H1 (cell line): ENCODE results near the gene KIF11. TPM values are rescaled to one million over a fixed set of nuclear protein-coding genes. Genes with fewer than 3 reads are reported as not detected.

ENCODE experiments used
- CTCF ChIA-PET: fragments of 300-600 bp; sonication (Branson Sonifier 250); formaldehyde crosslinking; loops from one replicate; lab custom pipeline; 2021; ENCODE audit not compliant: partially characterized antibody; lab: Charles Lee
- POLR2A ChIA-PET: fragments of 300-600 bp; sonication (Branson Sonifier 250); formaldehyde crosslinking; loops from one replicate; lab custom pipeline; 2021; ENCODE audit warnings: inconsistent platforms; ENCODE audit not compliant: partially characterized antibody; lab: Charles Lee
- DNase-seq, 2 experiments: peaks; one replicate each; pipeline versions ENCODE4 v3.0.0 to v3.0.0-alpha.2; 2010 to 2022; ENCODE audit warnings: low spot score in 2 of 2, low read depth in 1 of 2, mixed read lengths in 1 of 2
- FAIRE-seq: peaks from 2 replicates; lab custom pipeline; 2011; peaks lifted over from hg19 to GRCh38; lab: Jason Lieb, UNC
- H2AFZ ChIP-seq: 2 replicates; pipeline ENCODE4 v1.8.1; 2012; ENCODE audit warnings: low read length, inconsistent platforms
- H2AK5ac ChIP-seq: 2 replicates; pipeline ENCODE4 v1.6.1; 2013; ENCODE audit warnings: low read depth, low read length
- H2BK120ac ChIP-seq: replicated peaks from 2 replicates; pipeline ENCODE3; 2013; ENCODE audit warnings: low read depth, low read length, inconsistent platforms
- H2BK12ac ChIP-seq: 2 replicates; pipeline ENCODE4 v1.6.1; 2013; ENCODE audit warnings: low read depth, low read length
- H2BK15ac ChIP-seq: 2 replicates; pipeline ENCODE4 v1.6.1; 2013; ENCODE audit warnings: low read length
- H2BK20ac ChIP-seq: 2 replicates; pipeline ENCODE4 v1.6.1; 2013; ENCODE audit warnings: low read length
- H2BK5ac ChIP-seq: 2 replicates; pipeline ENCODE4 v1.6.1; 2013; ENCODE audit warnings: low read depth, low read length
- H3K14ac ChIP-seq: 2 replicates; pipeline ENCODE4 v1.6.1; 2013; ENCODE audit warnings: inconsistent platforms; ENCODE audit not compliant: insufficient read length
- H3K18ac ChIP-seq: 2 replicates; pipeline ENCODE4 v1.6.1; 2013; ENCODE audit warnings: low read length; ENCODE audit errors: extremely low read depth
- H3K23ac ChIP-seq: 2 replicates; pipeline ENCODE4 v1.6.1; 2013; ENCODE audit warnings: inconsistent platforms; ENCODE audit not compliant: insufficient read length
- H3K23me2 ChIP-seq: 2 replicates; pipeline ENCODE4 v1.6.1; 2013; ENCODE audit warnings: low read depth, low read length
- H3K27ac ChIP-seq: 2 replicates; pipeline ENCODE4 v1.6.1; 2011; ENCODE audit warnings: low read depth, low read length, inconsistent platforms
- H3K27me3 ChIP-seq, 4 experiments: replicated peaks in 1 of 4; 1 replicate in 1 of 4; 2 replicates in 3 of 4; pipeline versions ENCODE4 v1.6.1 to v1.8.1; 2011 to 2013; ENCODE audit warnings: low read length in 3 of 4, mild to moderate bottlenecking in 3 of 4, inconsistent platforms in 2 of 4, mixed read lengths in 2 of 4, moderate library complexity in 1 of 4; ENCODE audit not compliant: control insufficient read depth in 3 of 4, insufficient read depth in 3 of 4; ENCODE audit errors: extremely low read depth in 1 of 4
- H3K36me3 ChIP-seq, 4 experiments: 2 replicates each; pipeline versions ENCODE4 v1.6.1 to v1.8.1; 2011 to 2013; ENCODE audit warnings: mild to moderate bottlenecking in 4 of 4, low read length in 3 of 4, moderate library complexity in 2 of 4, control low read depth in 1 of 4, inconsistent platforms in 1 of 4; ENCODE audit not compliant: insufficient read depth in 4 of 4, control insufficient read depth in 2 of 4
- H3K4ac ChIP-seq: replicated peaks from 2 replicates; pipeline ENCODE3; 2013; ENCODE audit warnings: low read length, low read depth, mixed read lengths, inconsistent platforms; ENCODE audit not compliant: insufficient read length
- H3K4me1 ChIP-seq, 4 experiments: replicated peaks in 1 of 4; 1 replicate in 1 of 4; 2 replicates in 3 of 4; pipeline versions ENCODE4 v1.6.1 to v1.8.1; 2011 to 2013; ENCODE audit warnings: low read length in 3 of 4, inconsistent platforms in 2 of 4, mixed read lengths in 1 of 4; ENCODE audit not compliant: insufficient read depth in 4 of 4, control insufficient read depth in 3 of 4
- H3K4me2 ChIP-seq, 2 experiments: 2 replicates each; pipeline versions ENCODE4 v1.6.1 to v1.8.1; 2011 to 2013; ENCODE audit warnings: low read depth in 2 of 2, low read length in 2 of 2, control low read depth in 1 of 2, inconsistent platforms in 1 of 2, mild to moderate bottlenecking in 1 of 2; ENCODE audit not compliant: insufficient read depth in 1 of 2
- H3K4me3 ChIP-seq, 4 experiments: fragments of 200-600, 300-600 bp in 1 of 4; sonication (generic), shearing (Covaris generic), sonication (Bioruptor Twin) in 1 of 4; 2 replicates each; pipeline versions ENCODE4 v1.5.1 to v1.8.1; 2011 to 2016; ENCODE audit warnings: low read length in 4 of 4, low read depth in 3 of 4, control low read depth in 2 of 4, inconsistent platforms in 2 of 4, mild to moderate bottlenecking in 2 of 4, mixed read lengths in 1 of 4, moderate library complexity in 1 of 4; ENCODE audit not compliant: insufficient read depth in 2 of 4; ENCODE audit errors: extremely low read depth in 1 of 4
- H3K56ac ChIP-seq: replicated peaks from 2 replicates; pipeline ENCODE3; 2013; ENCODE audit warnings: low read depth, mild to moderate bottlenecking, mixed read lengths, low read length, inconsistent platforms; ENCODE audit not compliant: insufficient read length
- H3K79me1 ChIP-seq: 2 replicates; pipeline ENCODE4 v1.6.1; 2013; ENCODE audit warnings: low read depth, low read length, control low read depth
- H3K79me2 ChIP-seq, 2 experiments: 2 replicates each; pipeline versions ENCODE4 v1.6.1 to v1.8.1; 2012 to 2013; ENCODE audit warnings: low read length in 2 of 2, mild to moderate bottlenecking in 2 of 2, inconsistent platforms in 1 of 2; ENCODE audit not compliant: insufficient read depth in 2 of 2, control insufficient read depth in 1 of 2
- H3K9ac ChIP-seq, 4 experiments: replicated peaks in 1 of 4; 1 replicate in 1 of 4; 2 replicates in 3 of 4; pipeline versions ENCODE4 v1.6.1 to v1.8.1; 2011 to 2013; ENCODE audit warnings: low read depth in 3 of 4, low read length in 3 of 4, control low read depth in 2 of 4, mild to moderate bottlenecking in 2 of 4, moderate library complexity in 2 of 4, inconsistent platforms in 1 of 4; ENCODE audit errors: extremely low read depth in 1 of 4
- H3K9me3 ChIP-seq, 2 experiments: 2 replicates each; pipeline versions ENCODE4 v1.6.1 to v1.8.1; 2012 to 2013; ENCODE audit warnings: mild to moderate bottlenecking in 2 of 2, moderate library complexity in 2 of 2, control low read depth in 1 of 2, inconsistent platforms in 1 of 2, low read depth in 1 of 2, low read length in 1 of 2, mixed read lengths in 1 of 2; ENCODE audit not compliant: insufficient read depth in 2 of 2
- H4K20me1 ChIP-seq, 2 experiments: replicated peaks in 1 of 2; 2 replicates each; pipeline versions ENCODE3 to v1.8.1; 2011 to 2013; ENCODE audit warnings: inconsistent platforms in 2 of 2, low read length in 2 of 2, mild to moderate bottlenecking in 1 of 2; ENCODE audit not compliant: insufficient read depth in 2 of 2, control insufficient read depth in 1 of 2
- H4K5ac ChIP-seq: 2 replicates; pipeline ENCODE4 v1.6.1; 2013; ENCODE audit warnings: low read length, low read depth, mixed read lengths, inconsistent platforms; ENCODE audit not compliant: insufficient read length
- H4K8ac ChIP-seq: 2 replicates; pipeline ENCODE4 v1.8.0; 2013; ENCODE audit warnings: mild to moderate bottlenecking, moderate library complexity, low read length, inconsistent platforms; ENCODE audit not compliant: insufficient read depth; ENCODE audit errors: extremely low read depth
- H4K91ac ChIP-seq: replicated peaks from 2 replicates; pipeline ENCODE3; 2013; ENCODE audit warnings: low read length, mixed read lengths, inconsistent platforms; ENCODE audit not compliant: insufficient read length
- BCL11A ChIP-seq, 2 experiments: IDR thresholded peaks; one replicate each; pipeline ENCODE4 v1.6.1; 2011; ENCODE audit warnings: low read depth in 2 of 2, low read length in 2 of 2, mild to moderate bottlenecking in 2 of 2
- CBX8 ChIP-seq: fragments of 300-800, 300-1000 bp; sonication (generic); IDR thresholded peaks from 2 replicates; pipeline ENCODE4 v1.7.1; 2016; ENCODE audit warnings: low read depth, low read length, borderline replicate concordance
- CHD1 ChIP-seq: IDR thresholded peaks from 2 replicates; pipeline ENCODE4 v1.6.1; 2012; ENCODE audit warnings: low read depth, low read length, improper control_type of control experiment
- EP300 ChIP-seq, 2 experiments: IDR thresholded peaks; 1 replicate in 1 of 2; 2 replicates in 1 of 2; pipeline ENCODE4 v1.6.1; 2011 to 2012; ENCODE audit warnings: low read depth in 2 of 2, low read length in 2 of 2, mild to moderate bottlenecking in 2 of 2, borderline replicate concordance in 1 of 2, inconsistent platforms in 1 of 2, moderate library complexity in 1 of 2
- KDM5A ChIP-seq: fragments of 200-600 bp; IDR thresholded peaks from 2 replicates; pipeline ENCODE4 v1.7.1; 2012; ENCODE audit warnings: mild to moderate bottlenecking, low read length, inconsistent platforms, mixed read lengths
- MAFK ChIP-seq: IDR thresholded peaks from 2 replicates; pipeline ENCODE4 v1.6.1; 2012; ENCODE audit warnings: low read depth, mild to moderate bottlenecking, improper control_type of control experiment, low read length
- POLR2AphosphoS5 ChIP-seq: IDR thresholded peaks from 2 replicates; pipeline ENCODE4 v1.6.1; 2011; ENCODE audit warnings: low read depth, low read length
- SUZ12 ChIP-seq: fragments of 200-600 bp; sonication (generic); IDR thresholded peaks from 2 replicates; pipeline ENCODE4 v1.6.1; 2012; ENCODE audit warnings: mild to moderate bottlenecking, inconsistent platforms, low read length, moderate library complexity, mixed read lengths
- TAF7 ChIP-seq: optimal IDR thresholded peaks from 2 replicates; pipeline ENCODE3; 2011; ENCODE audit warnings: low read depth, mild to moderate bottlenecking, inconsistent platforms, low read length, moderate library complexity, borderline replicate concordance
- YY1 ChIP-seq: IDR thresholded peaks from 2 replicates; pipeline ENCODE4 v1.6.1; 2011; ENCODE audit warnings: low read depth, mild to moderate bottlenecking, low read length
- WGBS, 2 experiments: shearing (Covaris generic) in 1 of 2; methylation state at CpG; one replicate each; pipeline versions ENCODE4 v1.1.6 to v1.1.7; 2013 to 2015; ENCODE audit warnings: low lambda C conversion rate in 2 of 2, mixed read lengths in 2 of 2, inconsistent platforms in 1 of 2, low coverage in 1 of 2, missing lambda C conversion rate in 1 of 2; ENCODE audit not compliant: insufficient replicate concordance in 2 of 2, insufficient coverage in 1 of 2, insufficient read length in 1 of 2; ENCODE audit errors: extremely low coverage in 1 of 2, missing lambda C conversion rate in 1 of 2; 5-methylcytosine and 5-hydroxymethylcytosine counted together
- polyA plus RNA-seq, 7 experiments: library from polyadenylated mRNA; depleted of rRNA in 3 of 7; stranded (reverse) in 5 of 7; unstranded in 2 of 7; fragments of >200 nt in 5 of 7; fragments of 200-250 nt in 2 of 7; gene quantifications; 1 replicate in 5 of 7; 2 replicates in 1 of 7; 4 replicates in 1 of 7; pipeline versions ENCODE4 v1.2.1 to v1.2.3, GENCODE V29; 2011 to 2013; ENCODE audit warnings: missing spikeins in 2 of 7, mixed read lengths in 2 of 7
- total RNA-seq: library from RNA; stranded (reverse); fragmentation: NEBNext Ultra II Directional; extraction: Animal tissue kit (Norgen Biotek cat#: 25700); gene quantifications from 2 replicates; pipeline ENCODE4 v1.2.1, GENCODE V29; 2021

Gene KIF11
- total and polyA plus RNA-seq, 2 of the 8 experiments (the other 6 are each of a cell fraction or from before 2014, with no cell fraction given): 11.1 to 59.2 TPM

DNA sequence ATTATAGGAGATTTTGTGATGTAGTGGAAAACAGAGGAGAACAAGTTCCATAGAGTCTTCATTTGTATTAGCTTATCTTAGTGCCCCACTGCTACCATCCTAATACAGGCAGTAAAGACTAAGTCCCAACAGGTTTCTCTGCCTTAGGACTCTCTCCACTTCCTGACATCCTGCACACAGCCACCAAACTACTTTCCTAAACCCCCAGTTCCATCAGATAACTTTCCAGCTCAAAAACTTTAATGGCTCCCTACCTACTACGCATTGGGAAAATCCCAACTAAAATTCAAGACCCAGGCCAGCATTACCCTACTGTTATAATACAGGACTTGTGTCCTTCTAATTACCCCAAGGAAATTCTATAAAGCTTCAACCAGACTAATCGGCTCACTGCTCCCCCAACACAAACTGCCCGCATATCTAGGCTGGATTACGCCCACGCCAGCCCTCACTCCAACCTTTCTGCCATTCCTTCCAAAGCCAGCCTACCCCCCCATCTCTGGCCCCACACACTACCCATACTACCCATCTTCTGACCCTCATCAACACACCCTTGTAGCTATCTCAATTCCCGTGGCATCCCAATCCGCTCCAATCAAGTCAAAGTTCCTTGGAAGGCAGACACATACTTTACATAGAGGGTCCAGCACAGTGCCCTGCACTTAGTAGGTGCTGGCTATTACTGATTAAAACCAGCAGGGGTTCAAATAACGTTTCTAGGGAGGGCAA is 20.4 kb upstream of the KIF11 start:
- Histone ChIP-seq H3K23ac (no peak overlapping the region), H3K9ac (peak overlapping the region in 3 of 4 experiments; percentile 55 to 81 (median 75); a peak in 5 of 7 replicates), H3K14ac (no peak overlapping the region), H2BK12ac (no peak overlapping the region), H4K8ac (no peak overlapping the region), H3K27ac (no peak overlapping the region), H3K79me2 (peaks cover 0 to 44% of the 10 kb centered on the region in 2 experiments; a peak in 2 of 4 replicates), H3K18ac (no peak overlapping the region), H3K23me2 (peaks cover 5% of the 10 kb centered on the region; the same call in 1 of the 2 replicates), H3K4me2 (peak overlapping the region; percentile 86 to 96), H4K5ac (no peak overlapping the region), H2BK15ac (no peak overlapping the region), H3K4me1 (peaks cover 2 to 8% (median 5%) of the 10 kb centered on the region in 4 experiments; a peak in 4 of 7 replicates), H3K79me1 (peaks cover 10% of the 10 kb centered on the region), H3K36me3 (no peaks in the 10 kb centered on the region; a peak in 1 of 8 replicates), H3K4me3 (peak overlapping the region; percentile 75 to 84 (median 79)), H4K91ac (no peak overlapping the region), H2AK5ac (no peak overlapping the region), H2BK120ac (no peak overlapping the region), H2AFZ (no peak overlapping the region), H3K56ac (peak overlapping the region; percentile 42), H3K9me3 (no peaks in the 10 kb centered on the region), H2BK20ac (no peak overlapping the region), H3K27me3 (no peaks in the 10 kb centered on the region), H2BK5ac (no peak overlapping the region), H3K4ac (no peak overlapping the region), H4K20me1 (peaks cover 1 to 4% of the 10 kb centered on the region in 2 experiments)
- 50% methylated on average over 8 of the region's 8 CpGs; no CpG with 5 or more reads in 1 of the 2 experiments for WGBS, 2 experiments
- no peak for FAIRE-seq
- no peak for DNase-seq
- ChIA-PET POLR2A (interaction anchor here (0.6 to 4.3 kb wide), 8 partner anchors 9 to 54 kb away, joined by 3 to 34 read pairs (median 4); partner anchors contain the start of gene KIF11), CTCF (interaction anchor here (0.6 to 8.0 kb wide), 12 partner anchors 11 to 282 kb away, joined by 3 to 51 read pairs (median 3); partner anchors contain the start of genes CPEB3 and MARCHF5)
- no peak for TF ChIP-seq CBX8
- no peak for TF ChIP-seq YY1
- no peak for TF ChIP-seq CHD1
- TF ChIP-seq TAF7: no peak
- no peak for TF ChIP-seq MAFK
- TF ChIP-seq KDM5A: no peak
- no peak for TF ChIP-seq SUZ12
- TF ChIP-seq BCL11A (IDR thresholded peaks at IDR 0.05; ENCODE audit: low read depth in 2 of 2, low read length in 2 of 2): no peak
- TF ChIP-seq EP300 (IDR thresholded peaks at IDR 0.05; ENCODE audit: borderline replicate concordance in 1 of 2, low read depth in 2 of 2, low read length in 2 of 2): no peak
- TF ChIP-seq POLR2AphosphoS5: no peak
